ENCODE measurements around the gene ZNFX1.

ZNFX1 gene

GRCh38 chr20:49219091-49219923 is 58.5 kb downstream of the ZNFX1 start, which contains the start of gene DDX27 (continued):
- TF ChIP-seq MEIS1 (CRISPR knock-in tag; IDR thresholded peaks at IDR 0.05; ENCODE audit: borderline replicate concordance) = no peak
- TF ChIP-seq ZNF621 (tag by site-specific recombination; IDR thresholded peaks at IDR 0.05) = no peak
- peak; percentile 69; the same call in 1 of the 2 replicates for TF ChIP-seq KLF16 (tag by site-specific recombination; IDR thresholded peaks at IDR 0.05)
- peak; percentile 37; the same call in 1 of the 2 replicates for TF ChIP-seq ZSCAN5A (tag by site-specific recombination; IDR thresholded peaks at IDR 0.05)
- TF ChIP-seq, protein P1, sequence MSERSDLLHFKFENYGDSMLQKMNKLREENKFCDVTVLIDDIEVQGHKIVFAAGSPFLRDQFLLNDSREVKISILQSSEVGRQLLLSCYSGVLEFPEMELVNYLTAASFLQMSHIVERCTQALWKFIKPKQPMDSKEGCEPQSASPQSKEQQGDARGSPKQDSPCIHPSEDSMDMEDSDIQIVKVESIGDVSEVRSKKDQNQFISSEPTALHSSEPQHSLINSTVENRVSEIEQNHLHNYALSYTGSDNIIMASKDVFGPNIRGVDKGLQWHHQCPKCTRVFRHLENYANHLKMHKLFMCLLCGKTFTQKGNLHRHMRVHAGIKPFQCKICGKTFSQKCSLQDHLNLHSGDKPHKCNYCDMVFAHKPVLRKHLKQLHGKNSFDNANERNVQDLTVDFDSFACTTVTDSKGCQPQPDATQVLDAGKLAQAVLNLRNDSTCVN (tag by site-specific recombination; optimal IDR thresholded peaks at IDR 0.05) = peak; percentile 42
- TF ChIP-seq, protein P2, sequence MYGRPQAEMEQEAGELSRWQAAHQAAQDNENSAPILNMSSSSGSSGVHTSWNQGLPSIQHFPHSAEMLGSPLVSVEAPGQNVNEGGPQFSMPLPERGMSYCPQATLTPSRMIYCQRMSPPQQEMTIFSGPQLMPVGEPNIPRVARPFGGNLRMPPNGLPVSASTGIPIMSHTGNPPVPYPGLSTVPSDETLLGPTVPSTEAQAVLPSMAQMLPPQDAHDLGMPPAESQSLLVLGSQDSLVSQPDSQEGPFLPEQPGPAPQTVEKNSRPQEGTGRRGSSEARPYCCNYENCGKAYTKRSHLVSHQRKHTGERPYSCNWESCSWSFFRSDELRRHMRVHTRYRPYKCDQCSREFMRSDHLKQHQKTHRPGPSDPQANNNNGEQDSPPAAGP (tag by site-specific recombination; IDR thresholded peaks at IDR 0.05) = peak; percentile 50; the same call in 1 of the 2 replicates
- TF ChIP-seq ZXDB (tag by site-specific recombination; IDR thresholded peaks at IDR 0.05) = peak; percentile 100
- TF ChIP-seq ZNF335 (tag by site-specific recombination; conservative IDR thresholded peaks at IDR 0.05) = peak; percentile 81
- peak; percentile 76 for TF ChIP-seq SP3 (tag by site-specific recombination; IDR thresholded peaks at IDR 0.05)
- TF ChIP-seq, protein P3, sequence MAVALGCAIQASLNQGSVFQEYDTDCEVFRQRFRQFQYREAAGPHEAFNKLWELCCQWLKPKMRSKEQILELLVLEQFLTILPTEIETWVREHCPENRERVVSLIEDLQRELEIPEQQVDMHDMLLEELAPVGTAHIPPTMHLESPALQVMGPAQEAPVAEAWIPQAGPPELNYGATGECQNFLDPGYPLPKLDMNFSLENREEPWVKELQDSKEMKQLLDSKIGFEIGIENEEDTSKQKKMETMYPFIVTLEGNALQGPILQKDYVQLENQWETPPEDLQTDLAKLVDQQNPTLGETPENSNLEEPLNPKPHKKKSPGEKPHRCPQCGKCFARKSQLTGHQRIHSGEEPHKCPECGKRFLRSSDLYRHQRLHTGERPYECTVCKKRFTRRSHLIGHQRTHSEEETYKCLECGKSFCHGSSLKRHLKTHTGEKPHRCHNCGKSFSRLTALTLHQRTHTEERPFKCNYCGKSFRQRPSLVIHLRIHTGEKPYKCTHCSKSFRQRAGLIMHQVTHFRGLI (tag by site-specific recombination; IDR thresholded peaks at IDR 0.05) = no peak
- no peak for TF ChIP-seq ZNF433 (tag by site-specific recombination; IDR thresholded peaks at IDR 0.05; ENCODE audit: low read depth)
- peak; percentile 52 for TF ChIP-seq ZNF513 (tag by site-specific recombination; IDR thresholded peaks at IDR 0.05)
- TF ChIP-seq ZNF138 (tag by site-specific recombination; IDR thresholded peaks at IDR 0.05; ENCODE audit: borderline replicate concordance) = no peak
- no peak for TF ChIP-seq ZNF658 (tag by site-specific recombination; IDR thresholded peaks at IDR 0.05)
- TF ChIP-seq ZNF549 (tag by site-specific recombination; IDR thresholded peaks at IDR 0.05) = no peak
- no peak for TF ChIP-seq ZNF768 (tag by site-specific recombination; IDR thresholded peaks at IDR 0.05)
- TF ChIP-seq SP2 (tag by site-specific recombination; IDR thresholded peaks at IDR 0.05) = peak; percentile 93
- no peak for TF ChIP-seq EGR2 (tag by site-specific recombination; IDR thresholded peaks at IDR 0.05; ENCODE audit: low read depth)
- TF ChIP-seq GLIS1 (tag by site-specific recombination; IDR thresholded peaks at IDR 0.05) = no peak
- peak; percentile 52; the same call in 1 of the 2 replicates for TF ChIP-seq KLF8 (tag by site-specific recombination; IDR thresholded peaks at IDR 0.05)
- no peak for TF ChIP-seq ZFP37 (tag by site-specific recombination; IDR thresholded peaks at IDR 0.05)
- TF ChIP-seq SP7 (tag by site-specific recombination; IDR thresholded peaks at IDR 0.05) = peak; percentile 58
- TF ChIP-seq ZBTB20 (tag by site-specific recombination; IDR thresholded peaks at IDR 0.05) = no peak; the same call in 1 of the 2 replicates
- TF ChIP-seq ZNF629 (tag by site-specific recombination; IDR thresholded peaks at IDR 0.05) = peak; percentile 97
- TF ChIP-seq ZNF132 (tag by site-specific recombination; IDR thresholded peaks at IDR 0.05; ENCODE audit: borderline replicate concordance) = no peak
- TF ChIP-seq ZNF518A (tag by site-specific recombination; conservative IDR thresholded peaks at IDR 0.05; ENCODE audit: low read depth) = peak; percentile 58; the same call in 1 of the 2 replicates
- no peak for TF ChIP-seq ZNF48 (tag by site-specific recombination; IDR thresholded peaks at IDR 0.05)

Data from HEK293 (cell line).